Measurements from ENCODE around the gene CFAP97.
A peak's percentile ranks its signal among the peaks of the same experiment; 100 is the strongest.
"Not testable (repeated sequence)": the region's sequence is repeated elsewhere in the genome, so short reads cannot be mapped to it uniquely, and the experiment has no call there.

Gene CFAP97

DNA sequence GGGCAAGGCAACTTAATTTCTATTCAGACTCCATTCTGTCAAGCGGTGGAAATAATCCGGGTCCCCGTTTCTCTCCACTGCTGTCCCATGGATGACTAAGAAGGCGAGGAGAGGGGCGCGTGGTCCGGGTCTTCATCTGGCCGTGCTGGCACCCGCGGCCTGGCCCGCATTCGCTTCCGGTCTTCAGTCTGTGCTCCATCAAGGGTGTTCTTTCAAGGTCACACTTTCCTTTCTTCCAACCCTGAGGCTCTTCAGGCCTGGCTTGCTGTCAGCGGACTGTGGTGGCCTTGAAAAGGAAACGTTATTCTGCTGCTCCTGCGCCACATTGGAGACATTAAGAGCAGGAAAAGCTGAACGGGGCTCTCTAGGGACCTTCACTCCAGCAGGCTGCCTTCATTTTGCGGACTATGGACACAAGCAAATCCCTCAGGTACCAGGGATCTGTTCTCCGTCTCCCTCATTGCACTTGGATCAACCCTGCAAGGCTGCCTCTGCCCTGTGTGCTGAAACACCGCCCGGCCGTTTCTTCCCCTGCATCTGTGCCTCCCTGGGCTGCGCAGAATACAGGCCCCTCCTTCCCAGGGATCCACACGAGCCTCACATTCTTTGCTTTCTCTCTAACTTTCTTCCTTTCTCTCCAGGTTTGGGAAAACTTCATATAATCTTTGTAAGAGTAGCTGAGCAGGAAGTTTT is 66.4 kb downstream of the CFAP97 start:
- no peak for DNase-seq

DNA sequence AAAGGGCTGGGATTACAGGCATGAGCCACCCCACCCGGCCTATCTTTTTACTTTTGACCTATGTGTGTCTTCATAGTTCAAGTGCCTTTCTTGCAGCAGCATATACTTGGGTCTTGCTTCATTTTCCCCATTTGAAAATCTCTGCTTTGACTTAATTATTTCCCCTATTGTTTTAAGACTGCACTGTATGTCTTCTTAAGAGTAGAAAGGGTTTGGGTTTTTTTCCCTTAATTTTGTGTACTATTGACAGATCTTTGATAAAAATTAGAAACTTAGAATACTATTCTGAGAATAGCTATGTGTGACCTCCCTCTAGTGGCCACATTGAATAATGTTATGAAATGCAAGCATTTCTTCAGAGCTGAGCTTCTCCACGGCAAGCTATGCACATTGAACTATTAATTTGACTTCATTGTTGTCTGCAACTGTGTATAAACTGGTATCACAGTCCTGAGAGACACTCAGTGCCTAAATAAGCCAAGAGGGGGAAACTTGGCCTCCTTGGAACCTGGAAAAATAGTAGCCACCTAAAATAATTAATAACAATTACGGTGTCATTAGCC is 69.4 kb downstream of the CFAP97 start:
- peak; percentile 23 for DNase-seq

DNA sequence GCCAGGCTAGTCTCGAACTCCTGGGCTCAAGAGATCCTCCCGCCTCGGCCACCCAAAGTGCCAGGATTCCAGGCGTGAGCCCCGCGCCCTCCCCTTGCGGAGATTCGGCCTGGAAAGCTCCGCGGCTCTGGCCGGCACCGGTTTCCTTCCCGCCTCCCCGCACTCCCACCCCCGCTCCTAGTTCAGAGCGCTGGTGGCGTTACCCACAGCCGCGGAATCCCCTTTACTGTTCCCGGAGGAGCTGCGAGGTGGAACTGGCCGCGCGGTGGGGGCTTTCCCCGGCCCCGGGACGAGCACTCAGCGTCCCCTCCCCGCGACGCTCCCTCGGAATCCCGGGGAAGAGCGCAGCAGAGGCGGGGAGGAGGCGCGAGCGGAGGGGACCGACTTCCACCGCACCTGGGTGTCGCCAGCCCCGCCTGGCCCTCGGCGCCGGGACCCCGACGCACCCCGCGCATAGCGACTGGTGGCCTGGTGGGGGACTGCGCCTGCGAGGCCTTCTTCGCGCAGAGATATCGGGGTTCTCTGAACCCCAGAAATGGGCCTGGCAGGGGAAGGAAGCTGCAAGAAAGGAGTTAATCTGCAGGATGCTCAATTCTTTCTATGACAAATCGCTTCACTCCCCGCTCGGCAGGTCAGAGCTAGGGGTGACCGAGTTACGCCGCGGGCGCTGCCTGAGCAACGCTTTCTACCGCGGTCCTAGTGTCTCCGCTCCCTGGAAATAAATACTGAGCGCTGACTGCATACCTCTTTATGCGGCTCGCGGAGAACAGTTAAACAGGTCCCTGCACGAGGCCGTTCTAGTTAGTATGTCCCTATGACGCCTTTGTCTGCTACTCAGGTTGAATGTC is 75.3 kb downstream of the CFAP97 start:
- no peak for DNase-seq

DNA sequence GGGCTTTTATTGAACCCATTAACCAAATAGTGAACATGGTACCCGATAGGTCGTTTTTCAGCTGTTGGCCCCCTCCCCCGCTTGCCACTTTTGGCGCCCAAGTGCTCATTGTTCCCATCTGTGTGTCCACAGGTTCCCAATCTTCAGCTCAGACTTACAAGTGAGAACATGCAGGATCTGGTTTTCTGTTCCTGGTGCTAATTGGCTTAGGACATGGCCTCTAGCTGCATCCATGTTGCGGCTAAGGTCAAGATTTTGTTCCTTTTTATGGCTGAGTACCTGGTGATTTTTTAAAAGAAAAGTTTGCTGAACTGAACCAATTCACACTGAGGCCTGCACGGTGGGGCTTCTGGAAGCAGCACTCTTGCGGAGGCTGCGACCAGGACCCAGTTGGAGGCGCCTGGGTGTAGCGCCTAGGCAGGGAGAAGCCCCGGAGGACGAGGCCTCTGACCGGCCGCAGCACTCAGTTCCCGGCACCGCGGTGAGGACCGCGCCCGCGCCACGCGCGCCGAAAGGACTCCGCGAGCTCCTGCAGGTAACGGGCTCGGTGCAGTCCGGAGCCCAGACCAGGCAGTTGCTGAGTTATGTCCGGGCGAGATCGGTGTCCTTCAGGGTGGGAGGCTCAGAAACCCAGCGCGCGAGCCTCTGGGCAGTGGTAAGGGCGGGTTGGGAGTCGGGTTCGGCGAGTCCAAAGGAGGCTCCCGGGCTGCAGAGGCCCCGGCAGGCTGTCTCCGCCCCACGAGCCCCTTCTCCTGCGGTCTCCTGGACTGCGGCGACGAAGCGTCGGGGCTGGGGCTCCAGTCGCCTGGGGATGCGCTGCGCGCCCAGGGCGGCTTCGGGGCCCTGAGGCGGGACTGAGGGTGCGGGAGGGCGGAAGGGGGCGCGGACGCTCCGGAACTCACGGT is 76.5 kb downstream of the CFAP97 start:
- no peak for DNase-seq

DNA sequence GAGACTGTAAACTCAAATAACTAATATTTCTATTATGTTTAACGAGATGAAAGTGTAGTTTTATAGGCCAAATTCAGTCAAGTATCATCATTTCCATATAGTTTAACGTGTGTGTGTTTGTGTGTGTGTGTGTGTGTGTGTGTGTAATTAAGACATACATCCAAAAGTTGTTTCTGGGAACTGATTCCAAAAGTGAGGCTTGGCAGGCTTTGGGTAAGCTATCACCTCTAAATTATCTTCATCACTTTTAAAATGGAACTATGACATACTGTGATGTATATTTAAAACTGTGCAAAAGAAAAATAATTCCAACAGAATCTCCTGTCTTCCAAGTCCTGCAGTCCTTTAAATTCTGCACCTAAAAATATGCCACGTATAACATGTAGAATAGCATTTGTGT is 79.8 kb downstream of the CFAP97 start:
- DNase-seq = no peak

DNA sequence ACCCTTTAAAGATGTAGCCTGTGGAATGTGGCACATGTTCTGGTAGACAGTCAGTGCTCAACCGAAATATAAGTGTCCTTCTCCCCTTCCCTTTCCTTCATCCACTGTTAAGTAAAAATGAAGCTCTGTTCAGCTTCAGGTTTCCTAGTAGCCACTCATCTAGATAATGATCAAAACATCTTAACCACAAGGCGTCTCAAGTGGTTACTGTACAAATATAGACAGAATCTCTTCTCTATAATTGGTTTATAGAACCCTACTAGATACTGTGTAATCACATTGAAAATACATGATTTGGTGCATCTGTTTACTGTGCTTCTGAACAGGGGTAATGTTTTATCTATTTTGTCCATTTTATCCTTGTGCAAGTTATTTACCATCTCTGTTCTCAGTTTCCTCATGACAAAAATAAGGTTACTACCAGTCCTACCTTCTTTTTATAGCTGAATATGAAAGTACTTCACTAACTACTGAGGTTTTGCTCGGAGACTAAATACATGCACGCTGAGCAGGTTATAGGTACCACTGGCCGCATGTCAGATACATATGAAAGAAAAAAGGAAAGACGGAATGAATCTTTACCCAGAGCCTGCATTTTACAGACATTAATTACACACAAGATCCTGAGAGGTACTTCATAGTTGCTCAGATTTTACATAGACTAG is 81.0 kb downstream of the CFAP97 start:
- peak; percentile 2 for DNase-seq

DNA sequence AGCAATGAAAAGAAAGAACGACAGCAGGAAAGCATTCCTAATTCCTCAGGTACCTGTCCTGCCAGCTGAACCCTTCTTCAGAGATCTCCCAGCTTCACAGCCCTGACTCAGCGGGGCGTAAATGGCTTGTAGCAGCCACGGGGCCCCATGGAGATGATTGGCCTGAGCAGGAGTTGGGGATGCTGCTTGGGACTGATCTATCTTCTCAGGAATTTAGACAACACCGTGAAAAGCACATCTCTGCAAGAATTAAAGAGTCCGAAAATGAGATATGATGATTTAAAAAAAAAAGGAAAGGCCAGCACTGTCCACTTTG is 83.2 kb downstream of the CFAP97 start:
- DNase-seq = no peak

DNA sequence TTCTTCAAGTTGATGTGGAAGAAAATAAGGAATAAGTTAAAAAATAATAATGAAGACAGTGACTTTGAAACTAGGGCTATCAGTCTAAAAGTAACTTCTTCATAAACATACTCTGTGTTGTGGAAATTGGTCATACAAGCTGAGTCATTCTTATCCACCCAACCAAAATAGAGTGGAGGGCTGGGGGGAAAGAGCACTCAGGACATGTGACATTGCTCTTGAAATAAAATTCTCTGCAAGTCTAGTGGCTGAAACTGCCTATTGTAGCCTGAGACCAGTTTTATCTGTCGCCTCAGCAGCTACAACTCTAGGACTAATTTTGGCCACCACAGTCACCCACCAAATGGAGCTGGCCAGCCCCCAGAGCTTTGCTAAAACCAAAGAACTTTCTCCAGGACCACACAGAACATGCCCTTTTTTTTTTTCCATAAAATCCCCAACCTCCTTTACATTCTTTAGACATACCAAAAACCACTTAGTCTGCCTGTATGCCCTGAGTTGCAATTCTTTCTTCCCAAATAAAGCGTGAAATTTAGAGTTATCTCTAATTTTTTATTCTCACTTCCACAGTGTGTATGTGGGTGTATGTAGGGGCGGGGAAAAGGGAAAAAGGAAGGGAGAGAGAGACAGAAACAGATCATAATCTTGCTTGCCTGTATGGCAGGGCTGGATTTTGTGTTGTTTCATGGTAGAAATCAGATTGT is 83.7 kb downstream of the CFAP97 start:
- DNase-seq = no peak

DNA sequence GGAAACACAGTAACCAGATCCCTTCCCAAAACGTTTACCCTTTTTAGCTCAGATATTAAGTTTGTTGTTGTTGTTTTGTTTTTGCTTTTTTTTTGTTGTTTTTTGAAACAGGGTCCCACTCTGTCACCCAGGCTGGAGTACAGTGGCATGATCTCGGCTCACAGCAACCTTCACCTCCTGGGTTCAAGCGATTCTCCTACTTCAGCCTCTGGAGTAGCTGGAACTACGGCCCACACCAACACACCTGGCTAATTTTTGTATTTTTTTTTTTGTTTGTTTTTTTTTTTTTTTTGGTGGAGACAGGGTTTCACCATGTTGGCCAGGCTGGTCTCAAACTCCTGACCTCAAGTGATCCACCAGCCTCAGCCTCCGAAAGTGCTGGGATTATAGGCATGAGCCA is 84.3 kb downstream of the CFAP97 start:
- not testable (repeated sequence) for DNase-seq

DNA sequence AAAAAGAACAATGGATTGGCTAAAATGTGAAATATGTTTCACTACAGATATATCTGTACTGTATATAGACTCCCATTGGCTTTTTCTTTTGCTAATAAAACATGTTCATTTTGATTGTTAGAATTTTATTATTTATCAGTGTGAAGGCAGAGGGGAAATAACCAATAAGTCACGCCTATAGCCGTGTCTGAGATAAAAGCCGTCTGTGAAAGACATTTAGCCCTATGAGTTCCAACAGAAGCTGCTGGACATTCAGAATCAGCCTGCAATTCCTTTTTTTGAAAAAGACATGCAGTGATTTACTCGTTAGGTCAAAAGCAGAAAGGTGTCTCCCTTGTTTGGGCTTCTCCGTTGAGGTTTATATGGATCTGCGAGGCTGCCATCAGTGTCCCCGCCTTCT is 84.9 kb downstream of the CFAP97 start:
- DNase-seq = no peak

DNA sequence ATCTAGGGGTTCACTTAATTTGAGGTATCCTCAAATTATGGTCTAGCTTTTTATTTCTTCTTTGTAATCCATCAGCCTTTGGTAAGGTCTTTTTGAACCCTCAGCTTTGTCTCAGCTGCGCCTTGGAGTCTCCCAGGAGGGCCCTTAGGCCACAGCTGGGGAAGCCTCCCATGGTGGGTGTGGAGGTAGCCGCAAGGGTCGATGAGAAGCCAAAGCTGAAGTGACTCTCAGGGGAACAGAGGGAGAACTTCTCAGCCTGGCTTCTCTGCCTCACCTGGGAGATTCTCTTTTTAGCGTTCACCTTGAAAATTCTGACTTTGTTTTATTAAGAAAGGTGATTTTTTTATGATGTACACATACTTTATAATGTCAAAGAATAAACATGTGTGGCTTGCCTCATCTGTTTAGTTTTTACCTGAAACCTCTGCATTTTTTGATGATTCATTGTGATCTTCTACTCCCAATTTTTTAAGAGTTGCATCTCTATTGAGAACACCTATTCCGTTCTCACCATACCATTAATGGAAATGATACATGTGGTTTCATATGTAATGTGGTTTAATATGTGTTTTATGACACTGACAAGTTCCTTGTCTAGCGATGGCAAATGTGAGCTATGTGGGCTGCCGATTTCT is 86.4 kb downstream of the CFAP97 start:
- DNase-seq = no peak

DNA sequence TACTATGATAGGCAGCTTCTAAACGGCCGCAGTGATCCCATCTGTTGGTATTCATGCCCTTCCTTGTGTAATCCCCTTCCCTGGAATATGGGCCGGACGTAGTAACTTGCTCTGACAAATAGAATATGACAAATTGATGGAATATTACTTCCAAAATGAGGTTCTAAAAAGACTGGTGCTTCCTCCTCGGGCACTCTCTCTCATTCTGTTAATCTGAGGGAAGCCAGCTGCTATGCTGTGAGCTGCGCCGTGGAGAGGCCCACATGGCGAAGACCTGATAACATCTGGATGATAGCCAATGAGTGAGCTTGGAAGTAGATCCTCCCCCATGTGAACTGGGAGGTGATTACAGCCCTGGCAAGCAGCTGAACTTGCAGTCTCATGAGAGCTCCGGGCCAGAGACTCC is 88.0 kb downstream of the CFAP97 start:
- DNase-seq = no peak

DNA sequence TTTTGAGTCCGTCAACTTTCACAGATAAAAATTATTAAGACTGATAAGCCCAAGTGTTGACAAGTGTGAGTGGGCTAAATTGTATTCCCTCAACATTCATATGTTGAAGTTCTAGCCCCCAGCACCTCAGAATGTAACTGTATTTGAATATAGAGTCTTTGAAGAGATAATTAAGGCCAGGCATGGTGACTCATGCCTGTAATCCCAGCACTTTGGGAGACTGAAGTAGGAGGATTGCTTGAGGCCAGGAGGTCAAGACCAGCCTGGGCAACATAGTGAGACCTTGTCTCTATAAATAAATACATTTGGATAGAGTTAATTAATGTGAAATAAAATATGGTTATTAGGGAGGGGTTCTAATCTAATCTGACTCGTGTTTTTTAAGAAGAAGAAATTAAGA is 90.5 kb downstream of the CFAP97 start:
- no peak for DNase-seq

DNA sequence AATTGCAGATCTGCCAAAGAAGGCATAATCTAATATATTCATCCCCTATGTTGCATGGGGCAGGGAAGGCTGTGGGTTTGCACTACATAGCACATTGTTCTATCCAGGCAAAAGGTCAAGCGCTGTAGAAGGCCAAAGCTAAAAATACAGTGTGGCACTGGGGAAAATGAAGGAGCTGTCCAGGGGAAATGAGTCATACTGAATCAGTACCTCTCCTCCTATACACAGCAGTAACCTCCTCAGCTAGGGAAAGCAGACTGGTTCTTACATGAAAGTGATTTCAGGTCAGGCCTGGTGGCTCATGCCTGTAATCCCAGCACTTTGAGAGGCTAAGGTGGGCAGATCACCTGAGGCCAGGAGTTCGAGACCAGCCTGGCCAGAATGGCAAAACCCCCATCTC is 91.7 kb downstream of the CFAP97 start:
- DNase-seq = no peak

DNA sequence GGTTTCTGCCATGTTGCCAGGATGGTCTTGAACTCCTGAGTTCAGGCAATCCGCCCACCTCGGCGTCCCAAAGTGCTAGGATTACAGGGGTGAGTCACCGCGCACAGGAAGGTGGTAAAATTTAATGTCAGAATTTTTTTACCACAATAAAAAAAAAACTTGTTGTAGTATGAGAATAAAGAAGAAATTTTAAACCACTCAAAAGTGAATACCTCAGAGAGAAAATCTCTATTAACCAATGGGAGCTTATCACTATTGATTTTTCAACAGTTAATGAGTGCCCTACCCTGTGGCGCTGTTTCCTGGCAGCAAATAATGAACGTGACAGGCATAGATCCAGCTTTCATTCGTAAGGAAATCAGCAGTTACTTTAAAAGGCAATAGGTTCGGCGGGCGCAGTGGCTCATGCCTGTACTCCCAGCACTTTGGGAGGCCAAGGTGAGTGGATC is 93.4 kb downstream of the CFAP97 start:
- no peak for DNase-seq

DNA sequence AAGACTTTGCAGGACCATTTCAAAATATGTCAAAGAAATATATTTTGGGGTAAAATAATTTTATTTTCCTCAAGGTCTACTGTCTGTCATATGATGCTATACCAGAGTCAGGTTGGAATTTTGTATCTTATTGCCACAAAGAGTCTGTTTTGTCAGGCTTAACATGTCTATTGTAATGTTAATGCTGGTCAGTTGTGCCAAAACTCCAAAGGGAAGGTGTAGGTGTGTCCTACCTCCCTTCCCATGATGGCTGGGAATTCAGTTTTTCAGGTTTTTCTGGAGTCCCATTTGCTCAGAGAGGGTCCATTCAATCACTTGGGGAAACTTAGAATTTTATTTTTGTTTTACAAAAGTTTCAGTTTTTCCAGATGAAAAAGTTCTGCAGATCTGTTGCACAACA is 94.1 kb downstream of the CFAP97 start:
- no peak for DNase-seq

Data from NCI-H1436 (cell line).